Naive thymus-derived CD4-positive, alpha-beta T cell (primary cell): ENCODE results near the gene MAML2. TPM values are rescaled to one million over a fixed set of nuclear protein-coding genes. Genes with fewer than 3 reads are reported as not detected.
"Not testable (repeated sequence)": the region's sequence is repeated elsewhere in the genome, so short reads cannot be mapped to it uniquely, and the experiment has no call there.

ENCODE experiments used
- ATAC-seq: fragments of 150-1000 bp; cut with Tn5 transposase; 2 replicates; pipeline ENCODE4 v1.10.0; 2021; ENCODE audit warnings: mild to moderate bottlenecking, moderate library complexity
- CTCF ChIA-PET: fragments of 350-600 bp; sonication (Branson Sonifier 250); formaldehyde crosslinking; loops from one replicate; lab custom pipeline; 2021; ENCODE audit warnings: antibody characterized with exemption; lab: Charles Lee
- POLR2A ChIA-PET: fragments of 350-600 bp; sonication (Branson Sonifier 250); formaldehyde crosslinking; loops from one replicate; lab custom pipeline; 2021; ENCODE audit warnings: antibody characterized with exemption, inconsistent platforms; lab: Charles Lee
- DNase-seq, 9 donors: peaks; one replicate each; pipeline versions ENCODE4 v3.0.0 to v3.0.0-alpha.2; 2020 to 2022; ENCODE audit warnings: mixed read lengths in 1 of 9
- H3K27ac ChIP-seq: one replicate; pipeline ENCODE4 v1.7.0; 2013; ENCODE audit warnings: mild to moderate bottlenecking, low read depth, low read length, moderate library complexity
- H3K27me3 ChIP-seq, 2 donors: one replicate each; pipeline ENCODE4 v1.7.0; 2013; ENCODE audit warnings: low read length in 2 of 2, mild to moderate bottlenecking in 2 of 2, moderate library complexity in 2 of 2; ENCODE audit not compliant: control insufficient read depth in 2 of 2, insufficient read depth in 2 of 2
- H3K36me3 ChIP-seq, 3 experiments: 1 replicate in 2 of 3; 2 replicates in 1 of 3; pipeline ENCODE4 v1.7.0; 2013; ENCODE audit warnings: low read length in 3 of 3, mild to moderate bottlenecking in 3 of 3, moderate library complexity in 1 of 3; ENCODE audit not compliant: insufficient read depth in 3 of 3, control insufficient read depth in 2 of 3
- H3K4me1 ChIP-seq, 2 donors: one replicate each; pipeline ENCODE4 v1.7.0; 2013; ENCODE audit warnings: low read length in 2 of 2, mild to moderate bottlenecking in 2 of 2, moderate library complexity in 1 of 2; ENCODE audit not compliant: control insufficient read depth in 2 of 2, insufficient read depth in 2 of 2
- H3K4me3 ChIP-seq: 2 replicates; pipeline ENCODE4 v1.7.0; 2013; ENCODE audit warnings: mild to moderate bottlenecking, low read length
- H3K9me3 ChIP-seq, 3 experiments: 1 replicate in 2 of 3; 2 replicates in 1 of 3; pipeline ENCODE4 v1.7.0; 2013; ENCODE audit warnings: low read length in 3 of 3; ENCODE audit not compliant: control insufficient read depth in 2 of 3
- H3K27ac Mint-ChIP-seq, 9 donors: one replicate each; pipeline ENCODE4 v1.8.0; 2020 to 2022; ENCODE audit warnings: mixed read lengths in 9 of 9, mild to moderate bottlenecking in 8 of 9, moderate library complexity in 5 of 9, inconsistent platforms in 2 of 9
- H3K27me3 Mint-ChIP-seq, 5 donors: one replicate each; pipeline ENCODE4 v1.8.0; 2021 to 2022; ENCODE audit warnings: mixed read lengths in 5 of 5, mild to moderate bottlenecking in 1 of 5
- H3K36me3 Mint-ChIP-seq, 5 donors: one replicate each; pipeline ENCODE4 v1.8.0; 2020 to 2022; ENCODE audit warnings: mixed read lengths in 5 of 5, mild to moderate bottlenecking in 3 of 5, inconsistent platforms in 1 of 5
- H3K4me1 Mint-ChIP-seq, 7 donors: one replicate each; pipeline ENCODE4 v1.8.0; 2020 to 2022; ENCODE audit warnings: mixed read lengths in 7 of 7, mild to moderate bottlenecking in 3 of 7, inconsistent platforms in 1 of 7
- H3K4me3 Mint-ChIP-seq, 10 donors: one replicate each; pipeline ENCODE4 v1.8.0; 2020 to 2022; ENCODE audit warnings: mild to moderate bottlenecking in 10 of 10, mixed read lengths in 10 of 10, moderate library complexity in 6 of 10, inconsistent platforms in 2 of 10
- H3K9me3 Mint-ChIP-seq, 11 donors: one replicate each; pipeline ENCODE4 v1.8.0; 2020 to 2022; ENCODE audit warnings: mixed read lengths in 11 of 11, mild to moderate bottlenecking in 4 of 11, inconsistent platforms in 1 of 11, moderate library complexity in 1 of 11
- intact Hi-C, 2 donors: fragments of 100-400 bp; cut with micrococcal nuclease; formaldehyde crosslinking; loops; one replicate each; pipeline ENCODE4 v1.15.1; 2023
- polyA plus RNA-seq, 2 donors: library from polyadenylated mRNA; unstranded; fragments of 300-500 nt; fragmentation: Illumina TruSeq; gene quantifications; one replicate each; pipeline ENCODE4 v1.2.3, GENCODE V29; 2021
- total RNA-seq, 6 experiments: library from RNA in 5 of 6; stranded (reverse) in 5 of 6; gene quantifications; 1 replicate in 5 of 6; 2 replicates in 1 of 6; pipeline ENCODE4 v1.2.3 and lab custom pipeline; 2021 to 2026

Gene MAML2
- total and polyA plus RNA-seq, 7 experiments from 2014 or later = 12.6 to 81.3 (median 52.5) TPM

- DNase-seq (no peak), ATAC-seq (no peak)
- H3K36me3 Mint-ChIP-seq = peaks cover 20 to 45% (median 29%) of the 10 kb centered on the region in 5 donors
- H3K9me3 Mint-ChIP-seq = peaks cover 0 to 8% (median 0%) of the 10 kb centered on the region in 11 donors
- Histone ChIP-seq H3K9me3 (no peaks in the 10 kb centered on the region), H3K27me3 (no peaks in the 10 kb centered on the region), H3K36me3 (no peaks in the 10 kb centered on the region), H3K27ac (no peak overlapping the region), H3K4me1 (peaks cover 8 to 43% of the 10 kb centered on the region in 2 donors), H3K4me3 (no peak overlapping the region)
- peak overlapping the region in 3 of 9 donors; percentile 21 to 67 (median 55) for H3K27ac Mint-ChIP-seq
- ChIA-PET CTCF (no interaction called here), POLR2A (interaction anchor here (1.1 to 2.1 kb wide), 2 partner anchors 10 to 53 kb away, joined by 3 to 6 read pairs; partner anchors contain the start of gene MAML2)
- H3K4me3 Mint-ChIP-seq = peak overlapping the region in 3 of 10 donors; percentile 6 to 52 (median 46)
- peaks cover 43 to 95% (median 89%) of the 10 kb centered on the region in 7 donors for H3K4me1 Mint-ChIP-seq
- no peaks in the 10 kb centered on the region for H3K27me3 Mint-ChIP-seq
- intact Hi-C loops = no loop called here
Measured at GRCh38 chr11:96290031-96290430, 53.0 kb downstream of the MAML2 start.

GRCh38 chr11:96288915-96289314 is 54.1 kb downstream of the MAML2 start:
- CTCF ChIA-PET = interaction anchor here (1.6 kb wide), 1 partner anchor 54 kb away, joined by 3 read pairs; the partner anchor contains the start of gene MAML2
- H3K27ac ChIP-seq = no peak overlapping the region
- peak overlapping the region in 3 of 9 donors; percentile 38 to 67 (median 60) for H3K27ac Mint-ChIP-seq
- POLR2A ChIA-PET = interaction anchor here (0.8 to 2.2 kb wide), 4 partner anchors 10 to 54 kb away, joined by 3 to 8 read pairs (median 5); partner anchors contain the start of gene MAML2
- no peaks in the 10 kb centered on the region for H3K9me3 ChIP-seq
- H3K4me3 Mint-ChIP-seq = peak overlapping the region in 6 of 10 donors; percentile 18 to 60 (median 42)
- peaks cover 24 to 48% (median 37%) of the 10 kb centered on the region in 5 donors for H3K36me3 Mint-ChIP-seq
- no peak overlapping the region for H3K4me3 ChIP-seq
- intact Hi-C loops = no loop called here
- no peaks in the 10 kb centered on the region for H3K36me3 ChIP-seq
- no peaks in the 10 kb centered on the region for H3K27me3 Mint-ChIP-seq
- no peak for ATAC-seq
- H3K4me1 ChIP-seq = peaks cover 0 to 39% of the 10 kb centered on the region in 2 donors
- peaks cover 39 to 95% (median 89%) of the 10 kb centered on the region in 7 donors for H3K4me1 Mint-ChIP-seq
- no peaks in the 10 kb centered on the region for H3K27me3 ChIP-seq
- DNase-seq = no peak
- peaks cover 0 to 11% (median 0%) of the 10 kb centered on the region in 11 donors for H3K9me3 Mint-ChIP-seq

DNA sequence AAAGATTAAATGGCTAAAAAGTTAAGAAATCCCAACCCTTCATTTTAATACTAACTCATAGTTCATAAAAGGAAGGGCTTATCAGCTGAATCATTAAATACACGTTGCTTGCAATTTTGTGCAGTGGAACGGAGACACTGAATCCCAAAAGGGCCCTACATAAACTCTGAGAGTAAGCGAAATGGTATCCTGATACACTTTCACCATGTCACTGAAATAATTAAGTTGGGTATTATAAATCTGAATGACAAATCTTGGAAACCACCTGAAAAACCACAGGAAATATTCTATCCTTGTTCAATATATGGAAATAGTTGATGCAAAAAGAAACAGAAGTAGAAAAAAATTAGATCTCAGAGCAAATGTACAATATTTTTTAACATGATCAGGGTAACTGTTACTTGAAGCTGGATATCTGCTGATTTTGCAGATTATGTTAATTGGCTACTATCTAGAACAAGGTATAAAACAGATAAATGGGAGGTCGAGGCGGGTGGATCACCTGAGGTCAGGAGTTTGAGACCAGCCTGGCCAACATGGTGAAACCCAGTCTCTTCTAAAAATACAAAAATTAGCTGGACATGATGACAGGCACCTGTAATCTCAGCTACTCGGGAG is 55.1 kb downstream of the MAML2 start:
- DNase-seq = no peak
- Histone ChIP-seq H3K9me3 (no peaks in the 10 kb centered on the region), H3K27me3 (no peaks in the 10 kb centered on the region), H3K4me1 (peaks cover 0 to 39% of the 10 kb centered on the region in 2 donors), H3K36me3 (no peaks in the 10 kb centered on the region), H3K4me3 (no peak overlapping the region), H3K27ac (no peak overlapping the region)
- Mint-ChIP-seq H3K9me3 (peaks cover 0 to 11% (median 0%) of the 10 kb centered on the region in 11 donors), H3K4me3 (peak overlapping the region in 7 of 10 donors; percentile 11 to 76 (median 41)), H3K36me3 (peaks cover 24 to 51% (median 39%) of the 10 kb centered on the region in 5 donors), H3K27me3 (no peaks in the 10 kb centered on the region), H3K4me1 (peaks cover 35 to 95% (median 89%) of the 10 kb centered on the region in 7 donors), H3K27ac (peak overlapping the region in 6 of 9 donors; percentile 14 to 85 (median 61))
- CTCF ChIA-PET = interaction anchor here (1.6 kb wide), 1 partner anchor 55 kb away, joined by 3 read pairs; the partner anchor contains the start of gene MAML2
- ATAC-seq = no peak
- POLR2A ChIA-PET = interaction anchor here (0.6 to 2.2 kb wide), 4 partner anchors 9 to 48 kb away, joined by 3 to 8 read pairs (median 5); no protein-coding TSS in a partner anchor
- intact Hi-C loops = loop anchor here in 1 of 2 donors (1.0 to 2.0 kb wide), 2 partner anchors 9 to 15 kb away; no protein-coding TSS in a partner anchor

DNA sequence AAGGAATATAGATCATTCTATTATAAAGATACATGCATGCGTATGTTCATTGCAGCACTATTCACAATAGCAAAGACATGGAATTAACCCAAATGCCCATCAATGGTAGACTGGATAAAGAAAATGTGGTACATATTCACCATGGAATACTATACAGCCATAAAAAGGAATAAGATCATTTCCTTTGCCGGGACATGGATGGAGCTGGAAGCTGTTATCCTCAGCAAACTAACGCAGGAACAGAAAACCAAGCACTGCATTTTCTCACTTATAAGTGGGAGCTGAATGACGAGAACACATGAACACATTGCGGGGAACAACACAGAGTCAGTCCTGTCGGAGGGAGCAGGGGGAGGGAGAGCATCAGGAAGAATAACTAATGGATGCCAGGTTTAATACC is 57.0 kb downstream of the MAML2 start:
- DNase-seq, H3K36me3 ChIP-seq, H3K4me3 ChIP-seq, H3K27me3 ChIP-seq, H3K27ac ChIP-seq, H3K27me3 Mint-ChIP-seq, H3K9me3 ChIP-seq, ATAC-seq: not testable (repeated sequence)
- peaks cover 0 to 11% (median 0%) of the 10 kb centered on the region in 11 donors for H3K9me3 Mint-ChIP-seq
- peak overlapping the region in 5 of 9 donors; percentile 33 to 82 (median 39) for H3K27ac Mint-ChIP-seq
- H3K4me1 ChIP-seq = peaks cover 0 to 41% of the 10 kb centered on the region in 2 donors
- ChIA-PET POLR2A (interaction anchor here (0.6 to 1.5 kb wide), 3 partner anchors 10 to 21 kb away, joined by 3 read pairs; no protein-coding TSS in a partner anchor), CTCF (interaction anchor here (0.6 to 1.2 kb wide), 2 partner anchors 57 to 232 kb away, joined by 3 to 6 read pairs; partner anchors contain the start of gene MAML2)
- H3K36me3 Mint-ChIP-seq = peaks cover 20 to 53% (median 37%) of the 10 kb centered on the region in 5 donors
- intact Hi-C loops = loop anchor here in 1 of 2 donors (2.0 kb wide), 1 partner anchor 13 kb away; no protein-coding TSS in a partner anchor
- H3K4me3 Mint-ChIP-seq = peak overlapping the region in 2 of 10 donors; percentile 9 to 37
- H3K4me1 Mint-ChIP-seq = peaks cover 42 to 92% (median 87%) of the 10 kb centered on the region in 7 donors

DNA sequence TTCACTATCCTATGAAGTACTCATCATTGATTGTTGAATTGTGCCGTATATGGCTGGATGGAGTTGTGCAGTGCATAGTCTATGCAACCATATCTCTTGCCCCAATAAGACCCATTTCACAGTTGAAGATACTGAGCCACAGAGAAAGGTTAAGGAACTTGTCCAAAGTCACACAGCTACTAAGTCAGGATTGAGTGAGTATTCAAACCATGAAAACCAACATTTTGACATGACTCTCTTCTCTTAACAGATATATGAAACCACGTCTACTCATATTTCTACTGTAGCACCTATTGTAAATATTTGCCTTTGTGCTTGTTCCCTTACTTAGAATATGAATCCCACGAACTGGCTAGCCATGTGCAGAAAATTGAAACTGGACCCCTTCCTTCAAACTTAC is 58.1 kb downstream of the MAML2 start:
- POLR2A ChIA-PET = interaction anchor here (0.6 kb wide), 1 partner anchor 55 kb away, joined by 3 read pairs; no protein-coding TSS in a partner anchor
- ATAC-seq (no peak), DNase-seq (no peak)
- H3K4me1 Mint-ChIP-seq = peaks cover 39 to 92% (median 87%) of the 10 kb centered on the region in 7 donors
- intact Hi-C loops = loop anchor here in 1 of 2 donors (1.0 kb wide), 2 partner anchors 9 kb away; no protein-coding TSS in a partner anchor
- Histone ChIP-seq H3K27me3 (no peaks in the 10 kb centered on the region), H3K4me3 (no peak overlapping the region), H3K9me3 (no peaks in the 10 kb centered on the region), H3K4me1 (peaks cover 0 to 48% of the 10 kb centered on the region in 2 donors), H3K27ac (no peak overlapping the region), H3K36me3 (no peaks in the 10 kb centered on the region)
- peaks cover 20 to 49% (median 32%) of the 10 kb centered on the region in 5 donors for H3K36me3 Mint-ChIP-seq
- peak overlapping the region in 4 of 10 donors; percentile 33 to 53 (median 40) for H3K4me3 Mint-ChIP-seq
- CTCF ChIA-PET = no interaction called here
- H3K27ac Mint-ChIP-seq = peak overlapping the region in 7 of 9 donors; percentile 7 to 82 (median 65)
- H3K27me3 Mint-ChIP-seq = no peaks in the 10 kb centered on the region
- H3K9me3 Mint-ChIP-seq = peaks cover 0 to 11% (median 0%) of the 10 kb centered on the region in 11 donors

DNA sequence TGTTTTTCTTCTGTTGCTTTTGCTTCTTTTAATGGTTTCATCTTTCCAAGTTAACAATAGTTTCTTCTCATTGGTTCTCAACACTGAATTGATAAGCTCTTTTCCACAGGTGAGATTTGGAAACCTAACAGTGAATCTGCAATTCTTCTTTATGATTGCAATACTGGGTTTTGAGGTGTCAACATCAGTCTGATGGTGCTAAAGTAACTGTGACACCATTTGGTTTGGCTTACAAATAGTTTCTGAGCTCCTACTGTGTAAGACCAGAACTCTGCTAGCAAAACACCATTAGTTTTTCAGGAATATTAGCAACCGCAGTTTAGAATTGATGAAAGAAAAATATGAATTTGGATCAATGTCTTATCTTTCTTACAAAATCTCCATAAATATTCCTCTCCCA is 58.6 kb downstream of the MAML2 start:
- no peak for ATAC-seq
- DNase-seq = no peak
- H3K9me3 Mint-ChIP-seq = peaks cover 0 to 11% (median 0%) of the 10 kb centered on the region in 11 donors
- intact Hi-C loops = loop anchor here in 1 of 2 donors (1.0 kb wide), 2 partner anchors 8 to 10 kb away; no protein-coding TSS in a partner anchor
- H3K4me3 Mint-ChIP-seq = peak overlapping the region in 7 of 10 donors; percentile 2 to 53 (median 33)
- POLR2A ChIA-PET = interaction anchor here (0.6 kb wide), 1 partner anchor 55 kb away, joined by 3 read pairs; no protein-coding TSS in a partner anchor
- H3K4me3 ChIP-seq = no peak overlapping the region
- CTCF ChIA-PET = no interaction called here
- H3K36me3 Mint-ChIP-seq = peaks cover 20 to 48% (median 32%) of the 10 kb centered on the region in 5 donors
- no peaks in the 10 kb centered on the region for H3K27me3 ChIP-seq
- H3K4me1 Mint-ChIP-seq = peaks cover 39 to 92% (median 86%) of the 10 kb centered on the region in 7 donors
- H3K27ac Mint-ChIP-seq = peak overlapping the region in 5 of 9 donors; percentile 13 to 82 (median 65)
- no peak overlapping the region for H3K27ac ChIP-seq
- H3K36me3 ChIP-seq = no peaks in the 10 kb centered on the region
- H3K27me3 Mint-ChIP-seq = no peaks in the 10 kb centered on the region
- H3K9me3 ChIP-seq = no peaks in the 10 kb centered on the region
- peaks cover 0 to 53% of the 10 kb centered on the region in 2 donors for H3K4me1 ChIP-seq
